Fibroblast of lung (primary cell): ENCODE data around the gene DSTN.

Source experiments
- EZH2 ChIP-seq: IDR thresholded peaks from 2 replicates; pipeline ENCODE4 v1.5.1; 2012; ENCODE audit warnings: low read length, control low read depth, mild to moderate bottlenecking; ENCODE audit errors: missing control alignments
- TF ChIP-seq, protein P1 (sequence below), 2 donors: IDR thresholded peaks in 1 of 2; conservative IDR thresholded peaks in 1 of 2; 1 replicate in 1 of 2; 2 replicates in 1 of 2; pipeline ENCODE4 v1.5.1; 2011 to 2012; ENCODE audit warnings: low read length in 2 of 2, control low read depth in 1 of 2, inconsistent platforms in 1 of 2, low read depth in 1 of 2, mild to moderate bottlenecking in 1 of 2

GRCh38 chr20:17646209-17646960 lies 76.5 kb downstream of the DSTN start:
- TF ChIP-seq, protein P1, sequence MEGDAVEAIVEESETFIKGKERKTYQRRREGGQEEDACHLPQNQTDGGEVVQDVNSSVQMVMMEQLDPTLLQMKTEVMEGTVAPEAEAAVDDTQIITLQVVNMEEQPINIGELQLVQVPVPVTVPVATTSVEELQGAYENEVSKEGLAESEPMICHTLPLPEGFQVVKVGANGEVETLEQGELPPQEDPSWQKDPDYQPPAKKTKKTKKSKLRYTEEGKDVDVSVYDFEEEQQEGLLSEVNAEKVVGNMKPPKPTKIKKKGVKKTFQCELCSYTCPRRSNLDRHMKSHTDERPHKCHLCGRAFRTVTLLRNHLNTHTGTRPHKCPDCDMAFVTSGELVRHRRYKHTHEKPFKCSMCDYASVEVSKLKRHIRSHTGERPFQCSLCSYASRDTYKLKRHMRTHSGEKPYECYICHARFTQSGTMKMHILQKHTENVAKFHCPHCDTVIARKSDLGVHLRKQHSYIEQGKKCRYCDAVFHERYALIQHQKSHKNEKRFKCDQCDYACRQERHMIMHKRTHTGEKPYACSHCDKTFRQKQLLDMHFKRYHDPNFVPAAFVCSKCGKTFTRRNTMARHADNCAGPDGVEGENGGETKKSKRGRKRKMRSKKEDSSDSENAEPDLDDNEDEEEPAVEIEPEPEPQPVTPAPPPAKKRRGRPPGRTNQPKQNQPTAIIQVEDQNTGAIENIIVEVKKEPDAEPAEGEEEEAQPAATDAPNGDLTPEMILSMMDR (conservative IDR thresholded peaks at IDR 0.05 in 1 of 2, IDR thresholded peaks at IDR 0.05 in 1 of 2; ENCODE audit: low read depth in 1 of 2, low read length in 2 of 2) = no peak
- no peak for TF ChIP-seq EZH2
